ENCODE results near the gene PATE3.

PATE3 gene

DNA sequence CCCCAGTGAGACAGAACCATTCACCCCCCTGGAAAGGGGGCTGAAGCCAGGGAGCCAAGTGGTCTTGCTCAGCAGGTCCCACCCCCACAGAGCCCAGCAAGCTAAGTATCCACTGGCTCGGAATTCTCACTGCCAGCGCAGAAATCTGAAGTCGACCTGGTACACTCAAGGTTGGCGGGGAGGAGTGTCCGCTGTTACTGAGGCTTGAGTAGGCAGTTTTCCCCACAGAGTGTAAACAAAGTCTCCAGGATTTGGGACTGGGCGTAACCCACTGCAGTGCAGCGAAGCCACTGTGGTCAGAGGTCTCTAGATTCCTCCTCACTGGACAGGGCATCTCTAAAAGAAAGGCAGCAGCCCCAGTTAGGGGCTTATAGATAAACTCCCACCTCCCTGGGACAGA, 31.9 kb upstream of the PATE3 start:
- no peaks in the 10 kb centered on the region for H3K27me3 ChIP-seq (ENCODE audit: control insufficient read depth, insufficient read depth, low read length)
- H3K27ac ChIP-seq = no peak overlapping the region
- no peaks in the 10 kb centered on the region for H3K36me3 ChIP-seq (ENCODE audit: control insufficient read depth, insufficient read depth, low read length)
- H3K4me2 ChIP-seq (ENCODE audit: low read length) = no peak overlapping the region
- H2AFZ ChIP-seq = no peak overlapping the region
- no peaks in the 10 kb centered on the region for H3K79me2 ChIP-seq
- TF ChIP-seq, protein P1, sequence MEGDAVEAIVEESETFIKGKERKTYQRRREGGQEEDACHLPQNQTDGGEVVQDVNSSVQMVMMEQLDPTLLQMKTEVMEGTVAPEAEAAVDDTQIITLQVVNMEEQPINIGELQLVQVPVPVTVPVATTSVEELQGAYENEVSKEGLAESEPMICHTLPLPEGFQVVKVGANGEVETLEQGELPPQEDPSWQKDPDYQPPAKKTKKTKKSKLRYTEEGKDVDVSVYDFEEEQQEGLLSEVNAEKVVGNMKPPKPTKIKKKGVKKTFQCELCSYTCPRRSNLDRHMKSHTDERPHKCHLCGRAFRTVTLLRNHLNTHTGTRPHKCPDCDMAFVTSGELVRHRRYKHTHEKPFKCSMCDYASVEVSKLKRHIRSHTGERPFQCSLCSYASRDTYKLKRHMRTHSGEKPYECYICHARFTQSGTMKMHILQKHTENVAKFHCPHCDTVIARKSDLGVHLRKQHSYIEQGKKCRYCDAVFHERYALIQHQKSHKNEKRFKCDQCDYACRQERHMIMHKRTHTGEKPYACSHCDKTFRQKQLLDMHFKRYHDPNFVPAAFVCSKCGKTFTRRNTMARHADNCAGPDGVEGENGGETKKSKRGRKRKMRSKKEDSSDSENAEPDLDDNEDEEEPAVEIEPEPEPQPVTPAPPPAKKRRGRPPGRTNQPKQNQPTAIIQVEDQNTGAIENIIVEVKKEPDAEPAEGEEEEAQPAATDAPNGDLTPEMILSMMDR (IDR thresholded peaks at IDR 0.05) = no peak
- no peaks in the 10 kb centered on the region for H3K9me3 ChIP-seq (ENCODE audit: control insufficient read depth, low read length)
- no peak overlapping the region for H3K4me3 ChIP-seq (ENCODE audit: low read depth, low read length)
- H3K9ac ChIP-seq = no peak overlapping the region
- H3K4me1 ChIP-seq = no peaks in the 10 kb centered on the region

DNA sequence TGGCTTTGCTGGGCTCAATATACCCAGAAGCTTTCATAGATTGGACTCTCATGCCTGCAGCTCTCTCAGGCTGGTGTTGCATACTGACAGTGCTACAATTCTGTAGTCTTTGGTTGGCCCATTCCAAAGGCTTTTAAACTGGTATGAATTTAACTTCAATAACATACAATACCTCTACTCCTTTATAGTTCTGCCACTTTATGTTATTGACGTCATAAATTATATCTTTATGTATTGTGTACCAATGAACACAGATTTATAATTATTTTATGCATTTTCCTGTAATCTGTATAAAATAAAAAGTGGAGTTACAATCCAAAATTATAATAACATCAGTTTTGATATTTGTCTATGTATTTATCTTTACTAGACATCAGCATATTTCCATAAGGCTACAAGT, 25.5 kb upstream of the PATE3 start:
- Histone ChIP-seq H3K9me3 (ENCODE audit: control insufficient read depth, low read length) (no peaks in the 10 kb centered on the region), H2AFZ (no peak overlapping the region), H3K27ac (no peak overlapping the region), H3K4me2 (ENCODE audit: low read length) (no peak overlapping the region), H3K79me2 (no peaks in the 10 kb centered on the region), H3K36me3 (ENCODE audit: control insufficient read depth, insufficient read depth, low read length) (no peaks in the 10 kb centered on the region), H3K27me3 (ENCODE audit: control insufficient read depth, insufficient read depth, low read length) (no peaks in the 10 kb centered on the region), H3K4me3 (ENCODE audit: low read depth, low read length) (no peak overlapping the region), H3K4me1 (no peaks in the 10 kb centered on the region), H3K9ac (no peak overlapping the region)
- TF ChIP-seq, protein P1 (IDR thresholded peaks at IDR 0.05) = no peak

DNA sequence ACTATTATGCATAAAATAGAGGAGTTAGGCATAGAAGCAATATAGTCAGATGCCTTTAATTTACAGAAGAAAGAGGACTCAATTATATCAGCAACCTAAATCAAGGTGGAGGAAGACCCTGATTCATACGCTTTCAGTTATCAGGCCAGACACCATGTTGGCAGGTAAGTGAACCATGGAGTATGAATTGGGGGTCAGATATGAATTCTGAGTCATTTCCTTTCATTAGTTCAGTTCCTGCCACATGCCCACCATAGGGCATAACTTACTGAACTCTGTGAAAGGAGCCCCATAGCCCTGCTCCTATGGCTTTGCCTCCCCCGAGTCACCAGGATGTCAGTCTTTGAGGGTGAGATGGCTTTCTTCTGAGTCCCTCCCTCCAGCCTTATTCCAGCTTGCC, 24.4 kb upstream of the PATE3 start:
- H3K27ac ChIP-seq = no peak overlapping the region
- H3K4me2 ChIP-seq (ENCODE audit: low read length) = no peak overlapping the region
- no peaks in the 10 kb centered on the region for H3K4me1 ChIP-seq
- H3K79me2 ChIP-seq = no peaks in the 10 kb centered on the region
- no peak overlapping the region for H3K4me3 ChIP-seq (ENCODE audit: low read depth, low read length)
- H3K27me3 ChIP-seq (ENCODE audit: control insufficient read depth, insufficient read depth, low read length) = no peaks in the 10 kb centered on the region
- H2AFZ ChIP-seq = no peak overlapping the region
- no peaks in the 10 kb centered on the region for H3K36me3 ChIP-seq (ENCODE audit: control insufficient read depth, insufficient read depth, low read length)
- TF ChIP-seq, protein P1 (IDR thresholded peaks at IDR 0.05) = no peak
- no peak overlapping the region for H3K9ac ChIP-seq
- H3K9me3 ChIP-seq (ENCODE audit: control insufficient read depth, low read length) = no peaks in the 10 kb centered on the region

GRCh38 chr11:125766251-125766650, 21.7 kb upstream of the PATE3 start:
- no peak overlapping the region for H3K9ac ChIP-seq
- no peak overlapping the region for H3K4me3 ChIP-seq (ENCODE audit: low read depth, low read length)
- no peak overlapping the region for H2AFZ ChIP-seq
- H3K4me2 ChIP-seq (ENCODE audit: low read length) = no peak overlapping the region
- H3K4me1 ChIP-seq = no peaks in the 10 kb centered on the region
- TF ChIP-seq, protein P1 (IDR thresholded peaks at IDR 0.05) = no peak
- no peak overlapping the region for H3K27ac ChIP-seq
- no peaks in the 10 kb centered on the region for H3K9me3 ChIP-seq (ENCODE audit: control insufficient read depth, low read length)
- H3K79me2 ChIP-seq = no peaks in the 10 kb centered on the region
- no peaks in the 10 kb centered on the region for H3K27me3 ChIP-seq (ENCODE audit: control insufficient read depth, insufficient read depth, low read length)
- no peaks in the 10 kb centered on the region for H3K36me3 ChIP-seq (ENCODE audit: control insufficient read depth, insufficient read depth, low read length)

DNA sequence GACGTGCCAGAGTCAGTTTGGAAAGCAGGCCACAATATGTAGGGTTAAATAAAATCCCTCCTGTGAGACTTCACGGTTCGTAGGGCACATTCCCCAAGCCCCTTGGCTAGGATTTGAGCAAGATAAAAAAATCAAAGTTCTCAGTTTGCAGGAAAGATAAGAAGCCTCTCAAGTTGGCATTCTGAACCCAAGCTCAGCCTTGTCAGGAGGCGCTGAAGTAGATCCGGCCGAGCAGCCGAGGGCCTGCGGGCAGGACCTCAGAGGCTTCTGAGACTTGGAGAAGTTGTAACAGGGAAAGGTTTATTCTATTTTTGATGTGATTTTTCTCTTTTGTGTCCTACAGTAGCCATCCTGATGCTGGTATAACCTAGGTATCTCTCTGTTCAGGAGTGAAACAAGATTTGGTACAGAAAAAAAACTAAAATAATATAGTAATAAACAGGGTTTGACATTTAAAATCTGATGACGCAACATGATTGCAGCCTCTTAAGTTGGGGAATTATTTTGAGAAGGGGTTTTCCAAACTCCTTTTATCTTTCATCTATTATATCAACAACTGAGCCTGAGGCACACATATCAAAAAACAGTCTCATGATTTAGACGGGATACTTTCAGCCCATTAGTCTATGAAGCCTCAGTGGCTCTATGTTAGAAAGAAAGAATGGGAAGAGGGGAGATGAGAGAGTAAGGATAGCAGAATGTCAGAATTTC, 19.4 kb upstream of the PATE3 start:
- Histone ChIP-seq H3K36me3 (ENCODE audit: control insufficient read depth, insufficient read depth, low read length) (no peaks in the 10 kb centered on the region), H3K4me1 (no peaks in the 10 kb centered on the region), H3K4me3 (ENCODE audit: low read depth, low read length) (no peak overlapping the region), H3K9me3 (ENCODE audit: control insufficient read depth, low read length) (no peaks in the 10 kb centered on the region), H3K27me3 (ENCODE audit: control insufficient read depth, insufficient read depth, low read length) (no peaks in the 10 kb centered on the region), H3K27ac (no peak overlapping the region), H3K9ac (no peak overlapping the region), H3K79me2 (no peaks in the 10 kb centered on the region), H3K4me2 (ENCODE audit: low read length) (no peak overlapping the region), H2AFZ (no peak overlapping the region)
- TF ChIP-seq, protein P1 (IDR thresholded peaks at IDR 0.05) = no peak

Measured in parathyroid adenoma (tissue), 2 donors.